Amniotic epithelial cell (primary cell): ENCODE results near the gene MED26.
"Not testable (repeated sequence)": the region's sequence is repeated elsewhere in the genome, so short reads cannot be mapped to it uniquely, and the experiment has no call there.

Experiments
- DNase-seq: peaks from one replicate; pipeline ENCODE4 v3.0.0-alpha.2; 2010; ENCODE audit warnings: low read depth

The MED26 gene

GRCh38 chr19:16573925-16574324 is 54.1 kb downstream of the MED26 start:
- DNase-seq, result no peak

- no peak for DNase-seq
Measured at GRCh38 chr19:16573296-16573695, 54.7 kb downstream of the MED26 start.

GRCh38 chr19:16572332-16573211 is 55.4 kb downstream of the MED26 start, which contains the start of gene SLC35E1:
TSS of gene SLC35E1 (minus strand) at chr19:16572415. CDS start at chr19:16572364, 51 bp downstream.
- peak; percentile 88 for DNase-seq

GRCh38 chr19:16571822-16572331 is 56.1 kb downstream of the MED26 start:
- no peak for DNase-seq

- DNase-seq, result no peak
Measured at GRCh38 chr19:16571283-16571682, 56.7 kb downstream of the MED26 start.

GRCh38 chr19:16569609-16570320 is 58.2 kb downstream of the MED26 start:
- no peak for DNase-seq

- no peak for DNase-seq
Measured at GRCh38 chr19:16566702-16567101, 61.3 kb downstream of the MED26 start.

GRCh38 chr19:16566161-16566560 is 61.8 kb downstream of the MED26 start:
- no peak for DNase-seq

- DNase-seq, result no peak
Measured at GRCh38 chr19:16564842-16565241, 63.2 kb downstream of the MED26 start.

GRCh38 chr19:16562608-16563025 is 65.4 kb downstream of the MED26 start:
- DNase-seq, result no peak

- no peak for DNase-seq
Measured at GRCh38 chr19:16561382-16561781, 66.6 kb downstream of the MED26 start.

- DNase-seq, result no peak
Measured at GRCh38 chr19:16559780-16560276, 68.2 kb downstream of the MED26 start.

- no peak for DNase-seq
Measured at GRCh38 chr19:16554776-16555175, 73.2 kb downstream of the MED26 start.

GRCh38 chr19:16551902-16552301 is 76.1 kb downstream of the MED26 start:
- not testable (repeated sequence) for DNase-seq

- DNase-seq, result no peak
Measured at GRCh38 chr19:16548956-16549355, 79.0 kb downstream of the MED26 start.

- DNase-seq, result no peak
Measured at GRCh38 chr19:16544473-16545231, 83.4 kb downstream of the MED26 start.

- DNase-seq, result not testable (repeated sequence)
Measured at GRCh38 chr19:16543734-16544133, 84.3 kb downstream of the MED26 start.

- no peak for DNase-seq
Measured at GRCh38 chr19:16542910-16543472, 85.0 kb downstream of the MED26 start.

- peak; percentile 88 for DNase-seq
Measured at GRCh38 chr19:16542045-16542909, 85.7 kb downstream of the MED26 start, which contains the start of gene CHERP. TSS of gene CHERP (minus strand) at chr19:16542437. CDS start at chr19:16542378, 59 bp downstream.

- peak; percentile 22 for DNase-seq
Measured at GRCh38 chr19:16541526-16542044, 86.4 kb downstream of the MED26 start.
